Liver (tissue), 3 donors: ENCODE data around the gene PRRG4.

ENCODE experiments used
- EGR1 ChIP-seq, 2 donors: IDR thresholded peaks; 2 replicates each; pipeline ENCODE4 v1.6.1; 2016 to 2018; ENCODE audit warnings: antibody characterized with exemption in 2 of 2, low read depth in 2 of 2
- GABPA ChIP-seq, 2 donors: IDR thresholded peaks in 1 of 2; conservative IDR thresholded peaks in 1 of 2; 2 replicates each; pipeline ENCODE4 v1.6.1; 2016; ENCODE audit warnings: antibody characterized with exemption in 2 of 2, mild to moderate bottlenecking in 1 of 2, moderate library complexity in 1 of 2
- HNF4A ChIP-seq, 2 donors: conservative IDR thresholded peaks; 2 replicates each; pipeline ENCODE4 v1.6.1; 2016; ENCODE audit warnings: antibody characterized with exemption in 2 of 2, mild to moderate bottlenecking in 2 of 2
- HNF4G ChIP-seq: IDR thresholded peaks from 2 replicates; pipeline ENCODE4 v1.6.1; 2016; ENCODE audit warnings: antibody characterized with exemption
- JUND ChIP-seq, 2 donors: IDR thresholded peaks; 2 replicates each; pipeline ENCODE4 v1.6.1; 2016; ENCODE audit warnings: antibody characterized with exemption in 2 of 2
- MAX ChIP-seq: IDR thresholded peaks from 2 replicates; pipeline ENCODE4 v1.6.1; 2016; ENCODE audit warnings: antibody characterized with exemption
- RAD21 ChIP-seq, 2 donors: IDR thresholded peaks; 2 replicates each; pipeline ENCODE4 v1.6.1; 2016; ENCODE audit warnings: antibody characterized with exemption in 2 of 2, mild to moderate bottlenecking in 2 of 2
- RXRA ChIP-seq, 2 donors: IDR thresholded peaks; 2 replicates each; pipeline ENCODE4 v1.6.1; 2017 to 2018; ENCODE audit warnings: antibody characterized with exemption in 2 of 2, mild to moderate bottlenecking in 1 of 2
- SP1 ChIP-seq: IDR thresholded peaks from 2 replicates; pipeline ENCODE4 v1.6.1; 2018; ENCODE audit warnings: antibody characterized with exemption, mild to moderate bottlenecking
- TAF1 ChIP-seq: conservative IDR thresholded peaks from 2 replicates; pipeline ENCODE4 v1.6.1; 2016; ENCODE audit warnings: antibody characterized with exemption, mild to moderate bottlenecking
- YY1 ChIP-seq: IDR thresholded peaks from 2 replicates; pipeline ENCODE4 v1.6.1; 2016; ENCODE audit warnings: antibody characterized with exemption, mild to moderate bottlenecking
- TF ChIP-seq, protein P1 (sequence below): fragments of 150-350 bp; IDR thresholded peaks from 2 replicates; pipeline ENCODE4 v1.5.1; 2017; ENCODE audit warnings: improper control_type of control experiment, low read depth, low read length; ENCODE audit not compliant: missing input control
- TF ChIP-seq, protein P2 (sequence below): IDR thresholded peaks from 2 replicates; pipeline ENCODE4 v1.6.1; 2016; ENCODE audit warnings: antibody characterized with exemption, mild to moderate bottlenecking
- TF ChIP-seq, protein P3 (sequence below): IDR thresholded peaks from 2 replicates; pipeline ENCODE4 v1.6.1; 2016; ENCODE audit warnings: antibody characterized with exemption
- donor health status: healthy.
- donor health status: healthy.

DNA sequence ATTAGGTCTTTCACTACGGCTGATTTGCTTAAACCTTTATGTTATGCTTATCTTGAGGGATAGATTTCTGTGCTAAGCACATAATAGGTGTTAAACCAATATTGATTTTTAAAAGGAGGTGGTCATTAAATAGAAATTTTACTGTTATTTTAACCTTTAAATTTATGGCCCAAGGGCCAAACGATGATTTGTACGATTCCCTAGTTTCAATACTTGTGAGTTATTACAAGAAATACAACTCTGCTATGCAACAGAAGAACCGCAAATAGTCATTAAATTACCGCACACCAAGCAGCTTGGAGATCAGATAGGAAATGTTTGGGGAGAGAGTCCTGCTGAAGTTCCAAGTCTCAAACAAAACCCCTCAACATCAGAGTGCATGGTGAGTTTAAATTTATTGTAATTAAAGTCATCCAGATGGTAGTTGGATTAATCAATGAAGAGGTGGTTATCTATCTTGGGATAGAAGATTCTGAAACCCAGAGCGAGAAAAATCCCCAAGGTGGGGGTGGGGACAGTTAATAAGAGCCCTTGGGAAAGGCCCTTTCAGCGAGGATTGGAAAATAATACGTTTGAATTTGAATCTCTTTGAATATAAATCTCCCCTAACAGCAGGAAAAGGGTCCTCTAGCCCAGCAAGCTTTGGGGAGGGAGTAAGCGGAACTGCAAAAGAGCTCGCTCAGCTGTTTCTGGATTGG, 62.1 kb downstream of the PRRG4 start:
- no peak for TF ChIP-seq YY1
- TF ChIP-seq SP1 = no peak
- TF ChIP-seq, protein P1, sequence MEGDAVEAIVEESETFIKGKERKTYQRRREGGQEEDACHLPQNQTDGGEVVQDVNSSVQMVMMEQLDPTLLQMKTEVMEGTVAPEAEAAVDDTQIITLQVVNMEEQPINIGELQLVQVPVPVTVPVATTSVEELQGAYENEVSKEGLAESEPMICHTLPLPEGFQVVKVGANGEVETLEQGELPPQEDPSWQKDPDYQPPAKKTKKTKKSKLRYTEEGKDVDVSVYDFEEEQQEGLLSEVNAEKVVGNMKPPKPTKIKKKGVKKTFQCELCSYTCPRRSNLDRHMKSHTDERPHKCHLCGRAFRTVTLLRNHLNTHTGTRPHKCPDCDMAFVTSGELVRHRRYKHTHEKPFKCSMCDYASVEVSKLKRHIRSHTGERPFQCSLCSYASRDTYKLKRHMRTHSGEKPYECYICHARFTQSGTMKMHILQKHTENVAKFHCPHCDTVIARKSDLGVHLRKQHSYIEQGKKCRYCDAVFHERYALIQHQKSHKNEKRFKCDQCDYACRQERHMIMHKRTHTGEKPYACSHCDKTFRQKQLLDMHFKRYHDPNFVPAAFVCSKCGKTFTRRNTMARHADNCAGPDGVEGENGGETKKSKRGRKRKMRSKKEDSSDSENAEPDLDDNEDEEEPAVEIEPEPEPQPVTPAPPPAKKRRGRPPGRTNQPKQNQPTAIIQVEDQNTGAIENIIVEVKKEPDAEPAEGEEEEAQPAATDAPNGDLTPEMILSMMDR = no peak
- TF ChIP-seq EGR1 (IDR thresholded peaks at IDR 0.05; ENCODE audit: low read depth in 2 of 2) = no peak
- TF ChIP-seq RAD21 (IDR thresholded peaks at IDR 0.05) = no peak
- TF ChIP-seq HNF4G = no peak
- TF ChIP-seq MAX = no peak
- no peak for TF ChIP-seq GABPA (IDR thresholded peaks at IDR 0.05 in 1 of 2, conservative IDR thresholded peaks at IDR 0.05 in 1 of 2)
- no peak for TF ChIP-seq HNF4A (conservative IDR thresholded peaks at IDR 0.05)
- TF ChIP-seq, protein P2, sequence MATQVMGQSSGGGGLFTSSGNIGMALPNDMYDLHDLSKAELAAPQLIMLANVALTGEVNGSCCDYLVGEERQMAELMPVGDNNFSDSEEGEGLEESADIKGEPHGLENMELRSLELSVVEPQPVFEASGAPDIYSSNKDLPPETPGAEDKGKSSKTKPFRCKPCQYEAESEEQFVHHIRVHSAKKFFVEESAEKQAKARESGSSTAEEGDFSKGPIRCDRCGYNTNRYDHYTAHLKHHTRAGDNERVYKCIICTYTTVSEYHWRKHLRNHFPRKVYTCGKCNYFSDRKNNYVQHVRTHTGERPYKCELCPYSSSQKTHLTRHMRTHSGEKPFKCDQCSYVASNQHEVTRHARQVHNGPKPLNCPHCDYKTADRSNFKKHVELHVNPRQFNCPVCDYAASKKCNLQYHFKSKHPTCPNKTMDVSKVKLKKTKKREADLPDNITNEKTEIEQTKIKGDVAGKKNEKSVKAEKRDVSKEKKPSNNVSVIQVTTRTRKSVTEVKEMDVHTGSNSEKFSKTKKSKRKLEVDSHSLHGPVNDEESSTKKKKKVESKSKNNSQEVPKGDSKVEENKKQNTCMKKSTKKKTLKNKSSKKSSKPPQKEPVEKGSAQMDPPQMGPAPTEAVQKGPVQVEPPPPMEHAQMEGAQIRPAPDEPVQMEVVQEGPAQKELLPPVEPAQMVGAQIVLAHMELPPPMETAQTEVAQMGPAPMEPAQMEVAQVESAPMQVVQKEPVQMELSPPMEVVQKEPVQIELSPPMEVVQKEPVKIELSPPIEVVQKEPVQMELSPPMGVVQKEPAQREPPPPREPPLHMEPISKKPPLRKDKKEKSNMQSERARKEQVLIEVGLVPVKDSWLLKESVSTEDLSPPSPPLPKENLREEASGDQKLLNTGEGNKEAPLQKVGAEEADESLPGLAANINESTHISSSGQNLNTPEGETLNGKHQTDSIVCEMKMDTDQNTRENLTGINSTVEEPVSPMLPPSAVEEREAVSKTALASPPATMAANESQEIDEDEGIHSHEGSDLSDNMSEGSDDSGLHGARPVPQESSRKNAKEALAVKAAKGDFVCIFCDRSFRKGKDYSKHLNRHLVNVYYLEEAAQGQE = no peak
- no peak for TF ChIP-seq JUND (IDR thresholded peaks at IDR 0.05)
- TF ChIP-seq RXRA (IDR thresholded peaks at IDR 0.05) = no peak
- TF ChIP-seq, protein P3, sequence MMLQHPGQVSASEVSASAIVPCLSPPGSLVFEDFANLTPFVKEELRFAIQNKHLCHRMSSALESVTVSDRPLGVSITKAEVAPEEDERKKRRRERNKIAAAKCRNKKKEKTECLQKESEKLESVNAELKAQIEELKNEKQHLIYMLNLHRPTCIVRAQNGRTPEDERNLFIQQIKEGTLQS = no peak
- TF ChIP-seq TAF1 = no peak
